ENCODE results near the gene WDR11.

DNA sequence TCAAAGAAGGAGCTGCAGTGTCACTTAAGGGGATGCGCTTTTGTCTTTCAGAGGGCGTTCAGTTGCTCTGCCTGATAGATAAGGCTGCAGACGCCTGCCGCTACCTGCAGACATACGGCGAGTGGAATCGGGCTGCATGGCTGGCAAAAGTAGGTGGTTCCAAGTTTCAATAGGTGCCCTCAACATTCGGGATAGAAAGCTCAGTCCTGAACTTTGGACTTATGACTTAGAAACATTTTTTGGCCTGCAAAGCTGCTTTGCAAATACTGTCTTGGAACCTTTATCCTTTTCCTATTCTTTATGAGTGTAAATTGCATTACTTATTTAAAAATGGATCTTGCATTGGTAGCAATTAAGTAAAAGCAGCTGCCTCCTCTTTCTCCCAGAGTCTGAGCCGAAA is 54.1 kb downstream of the WDR11 start:
- TF ChIP-seq, protein P1, sequence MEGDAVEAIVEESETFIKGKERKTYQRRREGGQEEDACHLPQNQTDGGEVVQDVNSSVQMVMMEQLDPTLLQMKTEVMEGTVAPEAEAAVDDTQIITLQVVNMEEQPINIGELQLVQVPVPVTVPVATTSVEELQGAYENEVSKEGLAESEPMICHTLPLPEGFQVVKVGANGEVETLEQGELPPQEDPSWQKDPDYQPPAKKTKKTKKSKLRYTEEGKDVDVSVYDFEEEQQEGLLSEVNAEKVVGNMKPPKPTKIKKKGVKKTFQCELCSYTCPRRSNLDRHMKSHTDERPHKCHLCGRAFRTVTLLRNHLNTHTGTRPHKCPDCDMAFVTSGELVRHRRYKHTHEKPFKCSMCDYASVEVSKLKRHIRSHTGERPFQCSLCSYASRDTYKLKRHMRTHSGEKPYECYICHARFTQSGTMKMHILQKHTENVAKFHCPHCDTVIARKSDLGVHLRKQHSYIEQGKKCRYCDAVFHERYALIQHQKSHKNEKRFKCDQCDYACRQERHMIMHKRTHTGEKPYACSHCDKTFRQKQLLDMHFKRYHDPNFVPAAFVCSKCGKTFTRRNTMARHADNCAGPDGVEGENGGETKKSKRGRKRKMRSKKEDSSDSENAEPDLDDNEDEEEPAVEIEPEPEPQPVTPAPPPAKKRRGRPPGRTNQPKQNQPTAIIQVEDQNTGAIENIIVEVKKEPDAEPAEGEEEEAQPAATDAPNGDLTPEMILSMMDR (IDR thresholded peaks at IDR 0.05), result no peak
- TF ChIP-seq POLR2A (IDR thresholded peaks at IDR 0.05), result no peak

Data from adrenal gland (tissue), 5 donors.